D341Med (cell line): ENCODE results near the gene SDCCAG8.
A peak's percentile ranks its signal among the peaks of the same experiment; 100 is the strongest.

Experiments
- DNase-seq: peaks from one replicate; pipeline ENCODE4 v3.0.0; 2012; ENCODE audit warnings: low spot score

SDCCAG8 gene

DNA sequence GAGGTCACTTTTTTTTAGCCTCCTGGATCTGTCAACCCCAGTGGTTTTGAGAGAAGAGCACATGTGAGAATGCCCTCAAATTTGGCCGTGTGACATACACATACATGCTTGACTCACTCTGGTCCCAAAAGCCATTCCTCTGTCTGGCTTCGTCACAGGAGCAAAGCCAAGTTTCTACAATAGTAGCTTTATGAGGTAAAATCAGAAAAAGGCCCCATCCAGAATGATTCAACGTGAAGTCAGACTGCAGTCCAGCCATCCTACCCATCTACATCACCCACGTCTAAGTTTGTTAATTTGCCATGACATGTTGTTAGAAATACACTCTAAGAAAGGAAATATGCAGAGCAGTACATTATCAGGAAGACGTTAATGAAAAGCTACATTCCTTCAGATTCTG lies 245.2 kb downstream of the SDCCAG8 start:
- DNase-seq, result no peak

DNA sequence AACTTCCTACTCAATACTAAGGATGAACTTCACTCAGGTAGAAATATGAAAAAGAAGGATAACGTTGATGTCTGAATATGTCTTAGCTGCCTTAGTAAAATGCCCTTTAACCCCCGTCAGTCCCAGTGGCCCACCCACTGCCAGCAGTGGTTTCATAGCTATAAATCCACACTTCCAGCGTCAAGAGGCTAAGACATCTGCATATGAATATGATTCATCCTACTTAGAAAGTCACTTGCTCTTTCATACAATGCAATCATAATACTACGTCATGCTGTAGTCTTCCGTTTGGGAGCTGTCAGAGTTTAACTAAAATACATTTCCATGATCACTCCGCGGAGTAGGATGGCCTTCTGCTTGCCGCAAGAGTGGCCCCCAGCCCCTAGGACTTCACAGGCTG lies 247.3 kb downstream of the SDCCAG8 start:
- no peak for DNase-seq

DNA sequence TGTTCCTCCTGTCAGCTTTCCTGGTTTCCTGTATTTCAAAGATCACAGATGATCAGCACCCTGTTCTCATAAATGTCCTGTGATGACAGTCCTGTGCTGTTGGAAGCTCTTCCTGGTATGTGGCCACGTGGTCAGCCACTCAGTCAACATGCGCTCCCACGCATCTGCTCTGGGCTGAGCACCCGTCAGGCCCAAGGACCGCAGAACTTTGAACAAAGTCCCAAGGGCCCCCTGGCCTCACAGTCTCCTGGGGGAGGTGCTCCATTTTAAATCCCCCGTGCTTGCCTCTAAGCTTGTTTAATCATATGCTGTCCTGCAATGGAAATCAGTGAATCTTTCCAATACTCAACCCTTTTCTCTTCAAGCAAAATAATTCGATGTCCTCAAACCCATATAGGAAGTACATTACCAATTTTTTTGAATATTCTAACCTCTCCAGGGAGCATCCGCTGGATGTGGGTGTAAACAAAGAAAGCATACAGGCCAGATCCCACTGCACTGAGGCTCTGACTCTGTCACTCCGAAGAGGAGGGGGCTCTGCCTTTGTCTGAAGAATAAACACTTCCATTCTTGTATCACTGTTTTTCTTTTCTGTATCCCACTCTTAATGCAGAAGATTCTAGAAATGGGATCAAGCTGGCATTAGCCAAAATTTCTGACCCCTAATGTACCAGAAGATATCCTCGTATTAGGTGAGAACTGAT lies 250.3 kb downstream of the SDCCAG8 start:
- DNase-seq, result no peak

DNA sequence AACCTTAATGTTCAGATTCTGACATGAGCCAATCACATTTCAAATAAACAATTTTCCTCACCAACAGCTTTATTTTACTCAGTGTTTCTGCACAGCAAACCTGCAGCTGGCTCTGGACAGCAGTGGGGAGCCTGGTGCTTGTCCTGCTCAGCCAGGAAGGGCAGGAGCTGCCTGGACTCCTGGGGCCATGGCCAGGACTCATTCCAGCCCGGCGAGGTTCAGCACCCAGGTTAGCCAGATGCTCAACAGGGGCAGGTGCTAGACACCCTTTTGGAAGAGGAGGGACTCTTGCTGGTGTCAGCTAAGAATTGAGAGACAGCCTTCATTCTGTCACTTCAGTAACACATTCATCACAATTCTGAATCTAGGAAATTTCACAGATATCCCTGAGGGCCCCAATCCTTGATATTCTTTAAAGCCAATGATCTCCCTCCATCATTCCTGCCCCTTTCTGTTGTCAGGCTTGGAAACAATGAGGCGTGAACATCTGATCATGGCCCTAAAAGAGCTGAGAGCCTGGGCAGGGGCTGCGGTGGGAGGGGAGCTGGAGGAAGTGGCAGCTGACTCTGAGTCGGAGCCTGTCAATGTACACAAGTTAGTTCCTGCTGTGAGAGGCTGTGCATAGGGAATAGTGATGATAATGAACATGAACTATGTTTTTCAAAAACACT lies 251.3 kb downstream of the SDCCAG8 start:
- no peak for DNase-seq

DNA sequence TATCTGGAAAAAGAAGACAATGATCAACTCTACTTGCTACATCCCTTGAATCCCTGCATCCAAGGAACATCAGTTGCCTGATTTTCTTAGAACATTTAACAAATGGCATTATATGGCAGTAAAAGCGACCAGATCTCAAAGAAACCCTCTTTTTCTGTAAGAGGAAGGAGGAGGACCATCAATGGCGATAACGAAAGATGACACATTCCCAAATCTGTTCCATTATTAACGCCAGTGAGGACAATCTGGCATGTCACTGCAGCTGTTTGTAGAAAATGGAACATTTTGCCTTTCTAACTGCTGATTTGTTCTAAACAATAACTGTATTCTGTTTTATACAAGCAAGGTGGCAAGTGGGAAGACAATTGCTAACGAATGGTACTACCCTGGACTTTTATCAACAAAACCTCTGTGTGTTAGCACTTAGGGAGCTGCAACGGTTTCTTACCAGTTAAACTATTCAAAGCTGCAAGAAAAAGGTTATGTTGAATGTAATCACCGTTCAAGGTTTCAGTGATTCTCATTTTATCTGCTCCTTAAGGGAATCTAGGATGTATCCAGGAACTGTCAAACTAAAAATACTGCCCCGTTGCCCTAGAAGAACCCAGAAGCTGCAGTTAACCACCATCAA lies 251.9 kb downstream of the SDCCAG8 start:
- no peak for DNase-seq

DNA sequence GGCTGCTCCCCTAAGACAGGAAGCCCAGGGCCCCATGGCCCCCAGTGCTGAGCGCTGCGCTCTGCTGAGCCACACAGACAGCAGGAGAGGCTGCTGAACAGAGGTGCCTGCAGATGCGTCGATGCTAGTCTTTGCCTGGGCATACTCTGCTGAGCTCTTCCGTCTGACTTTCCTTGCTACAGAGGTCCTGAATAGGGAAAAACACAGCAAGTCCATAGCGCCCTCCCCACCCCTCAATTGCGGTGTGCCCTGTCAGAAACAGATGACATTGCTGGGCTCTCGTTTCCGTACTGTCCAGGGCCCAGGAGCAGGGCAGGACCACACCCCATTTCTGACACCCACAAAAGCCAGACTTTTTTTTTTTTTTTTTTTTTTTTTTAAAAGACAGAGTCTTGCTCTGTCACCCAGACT lies 252.5 kb downstream of the SDCCAG8 start:
- DNase-seq, result no peak

DNA sequence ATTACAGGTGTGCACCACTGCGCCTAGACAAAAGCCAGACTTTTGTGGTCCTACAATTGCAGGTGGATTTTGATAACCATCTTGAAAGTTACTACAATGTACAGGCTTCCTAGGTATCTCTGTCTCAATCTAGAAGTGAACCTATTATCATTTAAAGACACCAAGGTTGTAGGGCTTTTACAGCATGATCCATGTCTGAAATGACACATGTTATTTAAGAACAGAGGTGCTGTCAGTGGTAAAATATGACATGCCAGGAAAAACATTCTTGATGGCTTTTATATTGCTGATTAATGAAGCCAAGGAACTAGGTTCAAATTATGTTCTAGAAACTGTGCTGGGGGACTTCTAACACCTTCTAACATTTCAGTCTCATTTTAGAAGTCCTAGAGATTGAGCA lies 253.1 kb downstream of the SDCCAG8 start:
- DNase-seq, result no peak

DNA sequence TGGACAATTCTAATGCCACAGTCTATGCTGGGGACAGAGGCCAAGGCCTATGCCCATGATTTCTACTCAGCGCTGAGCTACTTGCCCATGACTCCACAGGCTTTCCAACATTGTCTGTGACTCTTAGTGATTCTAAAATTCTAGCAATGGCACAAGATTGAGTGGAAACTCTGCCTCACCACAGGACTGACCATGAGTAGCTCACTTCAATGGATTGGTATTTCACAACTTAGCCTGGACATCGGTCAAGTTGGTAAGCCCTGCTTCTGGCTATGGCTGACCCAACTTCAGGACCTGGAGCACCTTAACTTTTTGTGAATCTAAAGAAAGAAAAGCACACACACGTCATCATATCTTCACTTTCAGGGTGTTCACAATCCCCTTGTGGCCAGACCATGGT lies 255.1 kb downstream of the SDCCAG8 start:
- DNase-seq, result no peak

DNA sequence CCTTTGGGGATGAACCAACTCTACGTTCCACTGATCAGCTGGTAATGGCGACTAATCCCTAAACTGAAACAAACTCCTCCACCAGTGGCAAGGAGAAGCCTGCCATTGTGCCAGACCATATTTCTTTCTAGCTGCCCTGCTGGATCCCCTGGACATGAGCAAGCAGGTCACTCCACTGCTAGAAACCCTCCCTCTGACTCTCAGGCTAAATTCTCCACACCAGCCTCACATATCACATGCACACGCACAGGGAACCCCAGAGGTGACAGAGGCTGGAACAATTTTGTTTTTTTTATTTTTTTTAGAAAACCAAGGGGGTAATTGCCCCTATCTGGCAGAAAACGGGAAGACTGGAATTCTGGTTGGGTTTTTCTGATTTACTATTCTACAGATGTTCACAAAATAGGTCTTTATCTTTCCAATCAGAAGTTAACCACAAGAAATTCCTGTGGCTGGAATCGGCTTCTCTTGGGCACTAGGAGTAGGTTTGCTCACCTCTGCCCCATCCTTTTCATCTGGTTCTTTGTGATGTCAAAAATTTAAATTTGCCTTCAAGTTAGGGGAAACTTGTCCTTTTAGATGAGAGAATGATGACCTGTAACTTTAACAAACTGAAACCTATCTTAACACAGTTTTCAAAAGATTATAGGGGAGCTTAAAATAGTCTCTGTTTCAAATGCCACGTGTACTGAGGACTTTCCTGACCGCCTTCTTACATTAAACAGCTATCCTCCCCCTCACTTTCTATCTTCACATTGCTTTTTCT lies 258.1 kb downstream of the SDCCAG8 start:
- DNase-seq, result no peak

DNA sequence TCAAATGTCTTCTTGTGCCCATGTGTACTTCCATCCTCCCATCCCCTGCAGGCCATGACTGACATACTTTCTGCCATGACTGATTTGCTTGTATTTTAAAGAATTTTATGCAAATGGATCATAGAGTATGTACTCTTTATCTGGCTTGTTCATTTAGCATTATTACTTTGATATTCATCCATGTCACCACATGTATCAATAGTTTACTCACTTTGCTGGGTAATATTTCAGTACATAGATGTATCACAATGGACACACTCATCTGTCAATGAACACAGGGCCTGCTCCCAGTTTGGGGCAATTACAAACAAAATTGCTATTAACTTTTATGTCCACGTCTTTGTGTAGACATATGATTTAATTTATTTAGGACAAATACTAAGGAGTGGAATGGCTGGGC lies 259.1 kb downstream of the SDCCAG8 start:
- DNase-seq, result no peak

DNA sequence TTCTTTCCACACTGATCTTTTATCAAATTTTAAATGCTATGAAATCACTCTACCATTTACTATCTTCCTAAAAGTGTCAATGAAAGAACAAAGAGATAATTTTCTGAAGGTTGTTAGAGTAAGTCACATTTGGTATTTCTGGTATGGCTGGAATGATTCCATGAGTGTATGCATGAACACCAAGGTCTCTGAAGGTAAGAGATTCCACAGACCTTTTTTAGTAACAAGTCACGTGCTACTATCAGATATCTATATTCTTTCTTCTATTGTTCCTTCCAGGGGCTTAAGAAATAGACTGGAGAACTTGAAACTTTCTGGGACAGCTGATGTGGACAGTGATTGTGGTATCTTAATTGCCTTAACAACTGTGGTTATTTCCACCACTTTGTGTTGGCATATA lies 265.0 kb downstream of the SDCCAG8 start:
- no peak for DNase-seq

DNA sequence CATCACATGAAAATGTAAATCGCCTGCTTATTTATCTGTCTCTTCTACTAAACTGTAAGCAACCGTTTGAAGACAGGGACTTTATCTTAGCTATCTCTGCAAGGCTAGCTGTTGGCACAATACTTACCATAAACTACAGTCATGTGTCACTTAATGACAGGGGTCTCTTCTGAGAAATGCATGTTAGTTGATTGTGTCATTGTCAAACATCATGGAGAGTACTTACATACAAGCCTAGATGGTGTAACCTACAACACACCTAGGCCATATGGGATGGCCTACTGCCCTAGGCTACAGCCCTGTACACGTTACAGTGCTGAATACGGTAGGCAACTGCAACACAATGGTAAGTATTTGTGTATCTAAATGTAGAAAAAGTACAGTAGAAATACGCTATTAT lies 267.9 kb downstream of the SDCCAG8 start:
- no peak for DNase-seq

DNA sequence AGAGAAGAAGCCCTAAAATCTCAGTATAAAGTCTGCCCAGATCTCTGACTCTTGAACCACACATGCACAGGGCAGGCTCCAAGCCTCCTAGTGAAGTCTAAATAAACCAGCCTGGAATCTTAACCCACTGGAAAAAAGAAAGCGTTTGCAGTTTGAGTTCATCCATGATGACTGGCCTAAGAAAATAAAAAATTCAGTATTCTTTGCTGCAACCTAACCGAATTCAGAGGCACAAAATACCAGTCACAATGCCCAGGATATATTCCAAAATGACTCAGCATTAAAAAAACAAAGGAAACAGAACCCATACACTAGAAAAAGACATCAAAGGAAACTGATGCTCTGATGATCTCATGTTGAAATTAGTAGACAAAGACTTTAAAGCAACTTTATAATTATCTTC lies 269.2 kb downstream of the SDCCAG8 start:
- no peak for DNase-seq

DNA sequence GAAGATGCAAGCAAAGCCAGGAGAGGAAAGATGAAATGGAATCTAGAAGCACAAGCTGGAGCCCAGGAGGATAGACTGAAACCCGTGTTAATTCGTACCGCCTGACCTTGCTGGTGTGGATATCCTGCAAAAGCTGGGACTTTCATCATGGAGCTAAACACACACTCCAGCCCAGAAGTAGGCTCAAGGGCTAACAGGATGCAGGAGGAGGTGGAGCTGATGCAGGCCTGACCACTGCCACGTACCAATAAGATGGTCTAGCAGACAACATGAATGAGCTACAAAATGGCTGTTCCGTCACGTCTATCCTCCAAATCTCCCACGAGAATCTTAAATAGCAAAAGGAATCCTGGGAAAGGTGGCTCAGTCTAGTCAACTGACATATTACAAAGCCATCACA lies 270.3 kb downstream of the SDCCAG8 start:
- DNase-seq, result peak; percentile 33

DNA sequence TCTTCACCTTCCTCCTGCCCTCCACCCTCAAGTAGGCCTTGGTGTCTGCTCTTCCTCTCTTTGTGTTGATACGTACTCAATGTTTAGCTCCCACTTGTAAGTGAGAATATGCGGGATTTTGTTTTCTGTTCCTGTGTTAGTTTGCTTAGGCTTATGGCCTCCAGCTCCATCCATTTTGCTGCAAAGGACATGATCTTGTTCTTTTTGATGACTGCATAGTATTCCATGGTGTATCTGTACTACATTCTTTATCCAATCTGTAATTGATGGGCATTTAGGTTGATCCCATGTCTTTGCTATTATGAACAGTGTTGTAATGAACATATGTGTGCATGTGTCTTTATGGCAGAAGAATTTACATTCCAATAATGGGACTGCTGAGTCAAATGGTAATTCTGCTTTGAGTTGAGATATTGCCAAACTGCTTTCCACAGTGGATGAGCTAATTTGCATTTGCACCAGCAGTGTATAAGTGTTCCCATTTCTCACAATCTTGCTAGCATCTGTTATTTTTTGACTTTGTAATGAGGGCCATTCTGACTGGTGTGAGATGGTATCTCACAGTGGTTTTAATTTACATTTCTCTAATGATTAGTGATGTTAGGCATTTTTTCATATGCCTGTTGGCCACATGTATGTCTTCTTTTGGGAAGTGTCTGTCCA lies 272.7 kb downstream of the SDCCAG8 start:
- DNase-seq, result no peak

DNA sequence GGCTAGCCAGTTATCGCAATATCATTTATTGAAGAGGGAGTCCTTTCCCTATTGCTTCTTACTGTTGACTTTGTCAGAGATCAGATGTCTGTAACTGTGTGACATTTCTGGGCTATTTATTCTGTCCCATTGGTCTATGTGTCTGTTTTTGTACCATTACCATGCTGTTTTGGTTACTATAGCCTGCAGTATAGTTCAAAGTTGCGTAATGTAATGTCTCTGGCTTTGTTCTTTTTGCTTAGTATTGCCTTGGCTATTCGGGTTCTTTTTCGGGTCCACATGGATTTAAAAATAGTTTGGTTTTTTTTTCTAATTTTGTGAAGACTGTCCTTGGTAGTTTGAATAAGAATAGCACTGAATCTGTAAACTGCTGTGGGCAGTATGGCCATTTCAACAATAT lies 273.7 kb downstream of the SDCCAG8 start:
- no peak for DNase-seq

DNA sequence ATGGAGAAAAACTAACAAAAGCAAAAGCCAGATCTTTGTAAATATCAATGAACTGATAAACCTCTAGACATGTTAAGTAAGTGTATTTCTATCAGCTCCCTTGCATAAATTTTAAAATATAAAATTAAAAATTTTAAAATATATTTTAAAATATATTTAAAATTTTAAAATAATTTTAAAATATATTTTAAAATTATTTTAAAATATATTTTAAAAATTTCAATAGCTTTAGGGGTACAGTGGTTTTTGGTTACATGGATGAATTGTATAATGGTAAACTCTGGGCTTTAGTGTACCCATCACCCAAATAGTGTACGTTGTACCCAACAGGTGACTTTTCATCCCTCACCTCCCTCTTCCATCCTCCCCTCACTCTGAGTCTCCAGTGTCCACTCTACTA lies 279.2 kb downstream of the SDCCAG8 start:
- DNase-seq, result no peak

DNA sequence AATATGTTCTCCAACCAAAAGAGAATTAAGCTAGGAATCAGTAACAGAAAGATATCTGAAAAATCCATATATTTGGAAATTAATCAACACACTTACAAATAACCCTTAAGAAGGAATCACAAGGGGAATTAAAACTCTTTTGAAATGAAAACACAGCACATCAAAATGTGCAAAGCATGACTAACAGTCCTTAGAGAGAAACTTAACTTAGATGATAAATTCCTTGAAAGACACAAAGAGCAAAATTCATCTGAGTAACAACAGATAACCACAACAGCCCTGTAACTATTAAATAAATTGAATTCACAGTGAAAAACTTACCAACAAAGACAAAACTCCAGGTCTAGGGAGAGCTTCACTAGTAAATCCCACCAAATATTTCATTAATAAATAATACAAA lies 283.8 kb downstream of the SDCCAG8 start:
- DNase-seq, result no peak

DNA sequence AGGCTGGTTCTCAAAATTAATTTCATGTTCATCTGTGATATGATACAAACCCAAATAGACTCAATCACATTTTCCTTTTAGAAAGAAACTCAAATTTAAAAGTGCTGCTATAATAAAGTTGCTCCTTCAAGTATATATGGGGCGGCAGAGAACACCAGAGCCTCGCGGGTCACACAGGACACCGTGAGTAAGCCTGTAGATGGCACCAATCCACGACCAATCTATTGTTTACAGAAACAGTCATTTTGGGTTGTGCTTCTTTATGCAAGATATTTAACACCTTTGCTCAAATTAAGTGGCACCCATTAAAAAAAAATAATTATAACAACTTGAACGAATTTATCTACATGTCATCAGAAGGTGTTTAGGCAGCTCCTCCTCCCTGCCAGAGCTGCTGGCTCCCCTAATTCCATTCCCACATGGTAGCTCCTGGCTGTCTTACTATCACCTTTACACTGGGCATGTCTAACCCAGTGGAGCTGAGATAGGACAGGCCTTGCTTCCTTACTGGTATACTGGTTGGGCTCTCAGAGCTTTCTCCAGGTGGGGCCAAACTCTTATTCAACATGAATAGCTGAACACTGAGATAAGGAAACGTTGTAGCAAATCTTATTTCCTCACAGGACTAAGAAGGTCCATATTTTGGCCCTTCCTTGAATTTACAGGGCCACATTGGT lies 287.0 kb downstream of the SDCCAG8 start:
- DNase-seq, result no peak

DNA sequence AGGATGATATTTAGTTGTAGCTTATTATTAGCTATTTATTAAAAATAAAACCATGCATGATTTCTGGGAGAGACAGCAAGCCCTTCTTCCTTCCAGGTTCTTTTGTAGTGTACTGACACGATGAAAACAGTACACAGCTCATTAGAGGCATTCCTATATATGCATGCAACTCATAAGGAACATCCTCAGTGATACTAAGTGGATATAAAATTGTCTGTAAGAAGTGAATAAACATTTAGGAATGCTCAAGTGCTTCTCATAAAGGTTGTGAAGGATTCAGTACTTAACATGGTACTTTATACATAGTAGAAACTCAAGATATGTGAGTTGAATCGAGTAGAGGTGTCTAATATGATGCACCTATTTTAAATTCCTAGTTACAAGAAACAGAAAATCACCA lies 287.7 kb downstream of the SDCCAG8 start:
- DNase-seq, result no peak

DNA sequence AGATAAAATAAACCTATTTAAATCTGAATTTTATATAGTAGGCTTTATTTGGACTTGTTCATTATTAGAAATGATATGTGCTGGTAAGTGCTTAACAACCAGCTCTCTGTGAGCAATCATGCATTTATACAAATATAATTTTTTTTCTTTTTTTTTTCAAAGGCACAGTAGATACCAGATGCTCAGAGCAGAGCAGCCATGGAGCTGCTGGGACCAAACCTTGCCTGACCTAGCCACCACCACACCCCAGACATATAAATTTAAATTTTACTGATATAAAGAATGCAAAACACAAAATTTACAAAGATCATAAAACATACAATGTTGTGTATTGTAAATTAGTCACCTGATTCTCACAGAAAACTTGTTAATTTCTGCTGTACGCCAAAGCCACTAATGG lies 290.6 kb downstream of the SDCCAG8 start:
- DNase-seq, result no peak

DNA sequence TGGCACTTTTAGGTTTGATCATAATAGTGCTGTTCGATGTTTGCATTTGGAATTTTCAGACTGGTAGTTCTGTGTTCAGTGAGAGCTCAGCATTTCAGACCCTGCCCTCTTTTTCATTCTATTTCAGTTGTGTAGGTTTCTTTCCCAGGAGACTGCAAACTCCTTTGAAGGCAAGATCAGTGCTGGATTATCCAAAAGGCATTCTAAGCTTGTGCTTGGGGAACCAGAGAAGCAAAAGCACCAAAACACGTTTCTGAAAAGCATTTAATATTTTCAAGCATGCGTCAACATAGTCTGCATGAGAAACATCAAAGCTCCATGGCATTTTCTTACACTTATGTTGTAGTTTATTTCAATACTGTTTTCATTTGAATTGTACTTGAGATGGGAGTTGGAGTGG lies 292.1 kb downstream of the SDCCAG8 start:
- DNase-seq, result no peak
